PFSK-1 (cell line): ENCODE measurements around the gene KDM1A.

Source experiments
- FOXP2 ChIP-seq: optimal IDR thresholded peaks from 2 replicates; pipeline ENCODE3; 2011; ENCODE audit warnings: borderline replicate concordance, control low read depth, inconsistent platforms; ENCODE audit not compliant: insufficient read depth; ENCODE audit errors: extremely low read length, extremely low read depth
- POLR2AphosphoS5 ChIP-seq: IDR thresholded peaks from 2 replicates; pipeline ENCODE4 v1.6.1; 2012; ENCODE audit warnings: low read depth, mild to moderate bottlenecking, control low read depth, low read length, moderate library complexity
- SIN3A ChIP-seq: IDR thresholded peaks from 2 replicates; pipeline ENCODE4 v1.6.1; 2012; ENCODE audit warnings: mild to moderate bottlenecking, low read length, moderate library complexity, borderline replicate concordance; ENCODE audit not compliant: insufficient read depth
- TAF1 ChIP-seq: IDR thresholded peaks from 2 replicates; pipeline ENCODE4 v1.6.1; 2012; ENCODE audit warnings: low read length, control low read depth, borderline replicate concordance; ENCODE audit not compliant: insufficient read depth
- TF ChIP-seq, protein P1 (sequence below), 2 experiments: IDR thresholded peaks; 2 replicates each; pipeline versions ENCODE4 v1.6.1 to v1.8.0; 2011 to 2012; ENCODE audit warnings: low read depth in 2 of 2, low read length in 2 of 2, control low read depth in 1 of 2, inconsistent platforms in 1 of 2, mild to moderate bottlenecking in 1 of 2, moderate library complexity in 1 of 2; ENCODE audit not compliant: insufficient read depth in 1 of 2

DNA sequence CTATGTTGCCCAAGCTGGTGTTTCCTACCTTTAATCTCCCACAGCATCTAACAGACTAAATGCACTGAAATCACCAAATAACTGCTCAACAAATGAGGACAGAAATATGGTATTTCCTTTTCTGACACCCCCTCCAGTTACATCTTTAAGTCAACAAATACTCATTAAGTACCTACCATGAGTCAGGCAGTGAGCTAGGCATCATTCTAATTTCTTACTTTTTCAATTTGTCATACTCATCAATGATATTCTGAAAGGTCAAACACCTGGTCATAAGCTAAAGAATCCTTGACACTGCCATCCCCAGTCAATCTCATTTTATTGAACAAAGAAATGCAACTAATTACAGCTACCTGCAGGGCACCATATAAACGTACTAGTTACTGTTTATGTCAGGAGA lies 112.8 kb downstream of the KDM1A start:
- TF ChIP-seq TAF1 (no peak), SIN3A (no peak), POLR2AphosphoS5 (no peak), FOXP2 (no peak)
- TF ChIP-seq, protein P1, sequence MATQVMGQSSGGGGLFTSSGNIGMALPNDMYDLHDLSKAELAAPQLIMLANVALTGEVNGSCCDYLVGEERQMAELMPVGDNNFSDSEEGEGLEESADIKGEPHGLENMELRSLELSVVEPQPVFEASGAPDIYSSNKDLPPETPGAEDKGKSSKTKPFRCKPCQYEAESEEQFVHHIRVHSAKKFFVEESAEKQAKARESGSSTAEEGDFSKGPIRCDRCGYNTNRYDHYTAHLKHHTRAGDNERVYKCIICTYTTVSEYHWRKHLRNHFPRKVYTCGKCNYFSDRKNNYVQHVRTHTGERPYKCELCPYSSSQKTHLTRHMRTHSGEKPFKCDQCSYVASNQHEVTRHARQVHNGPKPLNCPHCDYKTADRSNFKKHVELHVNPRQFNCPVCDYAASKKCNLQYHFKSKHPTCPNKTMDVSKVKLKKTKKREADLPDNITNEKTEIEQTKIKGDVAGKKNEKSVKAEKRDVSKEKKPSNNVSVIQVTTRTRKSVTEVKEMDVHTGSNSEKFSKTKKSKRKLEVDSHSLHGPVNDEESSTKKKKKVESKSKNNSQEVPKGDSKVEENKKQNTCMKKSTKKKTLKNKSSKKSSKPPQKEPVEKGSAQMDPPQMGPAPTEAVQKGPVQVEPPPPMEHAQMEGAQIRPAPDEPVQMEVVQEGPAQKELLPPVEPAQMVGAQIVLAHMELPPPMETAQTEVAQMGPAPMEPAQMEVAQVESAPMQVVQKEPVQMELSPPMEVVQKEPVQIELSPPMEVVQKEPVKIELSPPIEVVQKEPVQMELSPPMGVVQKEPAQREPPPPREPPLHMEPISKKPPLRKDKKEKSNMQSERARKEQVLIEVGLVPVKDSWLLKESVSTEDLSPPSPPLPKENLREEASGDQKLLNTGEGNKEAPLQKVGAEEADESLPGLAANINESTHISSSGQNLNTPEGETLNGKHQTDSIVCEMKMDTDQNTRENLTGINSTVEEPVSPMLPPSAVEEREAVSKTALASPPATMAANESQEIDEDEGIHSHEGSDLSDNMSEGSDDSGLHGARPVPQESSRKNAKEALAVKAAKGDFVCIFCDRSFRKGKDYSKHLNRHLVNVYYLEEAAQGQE (IDR thresholded peaks at IDR 0.05; ENCODE audit: insufficient read depth in 1 of 2, low read depth in 2 of 2, low read length in 2 of 2): no peak
